HEK293 (cell line): ENCODE results near the gene EVL.

Experiments used
- CTCF ChIA-PET: fragments of 350-600 bp; formaldehyde crosslinking; extraction: SDS; loops from one replicate; lab custom pipeline; 2021; ENCODE audit warnings: antibody characterized with exemption; lab: Yijun Ruan, JAX
- POLR2A ChIA-PET: fragments of 300-600 bp; formaldehyde crosslinking; extraction: SDS; loops from one replicate; lab custom pipeline; 2020; ENCODE audit warnings: antibody characterized with exemption, inconsistent platforms; lab: Yijun Ruan, JAX
- H3K27ac ChIP-seq: fragments of 200-500 bp; sonication (Bioruptor generic); 2 replicates; pipeline ENCODE4 v1.5.1; 2014; ENCODE audit warnings: low read depth, low read length, control low read depth, inconsistent platforms; ENCODE audit errors: extremely low read depth
- H3K36me3 ChIP-seq, 2 experiments: fragments of 200-500 bp in 1 of 2; sonication (Bioruptor generic) in 1 of 2; 1 replicate in 1 of 2; 2 replicates in 1 of 2; pipeline ENCODE4 v1.5.1; 2014 to 2017; ENCODE audit warnings: inconsistent platforms in 2 of 2, low read length in 2 of 2; ENCODE audit not compliant: control insufficient read depth in 2 of 2, insufficient read depth in 1 of 2
- H3K4me1 ChIP-seq: fragments of 200-500 bp; sonication (Bioruptor generic); 2 replicates; pipeline ENCODE4 v1.5.1; 2014; ENCODE audit warnings: mild to moderate bottlenecking, low read length, inconsistent platforms; ENCODE audit not compliant: control insufficient read depth, insufficient read depth
- H3K4me3 ChIP-seq: 2 replicates; pipeline ENCODE4 v1.5.1; 2011; ENCODE audit warnings: low read depth, mild to moderate bottlenecking, control low read depth, low read length, moderate library complexity
- H3K9me3 ChIP-seq: fragments of 200-500 bp; sonication (Bioruptor generic); 2 replicates; pipeline ENCODE4 v1.5.1; 2014; ENCODE audit warnings: low read depth, low read length, inconsistent platforms; ENCODE audit not compliant: control insufficient read depth, insufficient read depth
- GLIS2 ChIP-seq: fragments of 450-650 bp; formaldehyde crosslinking; IDR thresholded peaks from 2 replicates; pipeline ENCODE4 v1.5.1; 2016; ENCODE audit warnings: missing biosample characterization, missing genetic modification characterization
- HOXA7 ChIP-seq: sonication (generic); formaldehyde crosslinking; IDR thresholded peaks from 2 replicates; pipeline ENCODE4 v1.8.1; 2022; ENCODE audit warnings: missing genetic modification reagents, borderline replicate concordance
- KLF16 ChIP-seq: fragments of 450-650 bp; formaldehyde crosslinking; IDR thresholded peaks from 2 replicates; pipeline ENCODE4 v1.5.1; 2017; ENCODE audit warnings: missing biosample characterization, missing genetic modification characterization
- SP2 ChIP-seq: fragments of 450-650 bp; formaldehyde crosslinking; IDR thresholded peaks from 2 replicates; pipeline ENCODE4 v1.5.1; 2016; ENCODE audit warnings: missing biosample characterization, missing genetic modification characterization
- TCF7L2 ChIP-seq: IDR thresholded peaks from 2 replicates; pipeline ENCODE4 v1.6.1; 2011; ENCODE audit warnings: low read depth, mild to moderate bottlenecking, inconsistent platforms, low read length, moderate library complexity, borderline replicate concordance
- ZBTB10 ChIP-seq: fragments of 450-650 bp; formaldehyde crosslinking; IDR thresholded peaks from 2 replicates; pipeline ENCODE4 v1.5.1; 2016; ENCODE audit warnings: missing biosample characterization, missing genetic modification characterization
- ZFHX2 ChIP-seq: fragments of 450-650 bp; formaldehyde crosslinking; conservative IDR thresholded peaks from 2 replicates; pipeline ENCODE4 v1.5.1; 2016; ENCODE audit warnings: missing biosample characterization, missing genetic modification characterization
- ZNF302 ChIP-seq: fragments of 450-650 bp; formaldehyde crosslinking; IDR thresholded peaks from 2 replicates; pipeline ENCODE4 v1.5.1; 2016; ENCODE audit warnings: missing biosample characterization, missing genetic modification characterization, low read depth
- ZNF513 ChIP-seq: fragments of 450-650 bp; IDR thresholded peaks from 2 replicates; pipeline ENCODE4 v1.5.1; 2018; ENCODE audit warnings: missing biosample characterization, missing genetic modification characterization
- ZNF544 ChIP-seq: fragments of 450-650 bp; formaldehyde crosslinking; IDR thresholded peaks from 2 replicates; pipeline ENCODE4 v1.5.0; 2017; ENCODE audit warnings: missing biosample characterization, missing genetic modification characterization
- ZNF561 ChIP-seq: fragments of 450-650 bp; IDR thresholded peaks from 2 replicates; pipeline ENCODE4 v1.5.1; 2018; ENCODE audit warnings: missing biosample characterization, missing genetic modification characterization, borderline replicate concordance
- ZNF624 ChIP-seq: fragments of 450-650 bp; formaldehyde crosslinking; IDR thresholded peaks from 2 replicates; pipeline ENCODE4 v1.5.1; 2017; ENCODE audit warnings: missing biosample characterization, missing genetic modification characterization
- ZNF658 ChIP-seq: fragments of 450-650 bp; formaldehyde crosslinking; IDR thresholded peaks from 2 replicates; pipeline ENCODE4; 2016; ENCODE audit warnings: missing biosample characterization, missing genetic modification characterization
- ZNF692 ChIP-seq: fragments of 450-650 bp; formaldehyde crosslinking; IDR thresholded peaks from 2 replicates; pipeline ENCODE4 v1.5.1; 2016; ENCODE audit warnings: missing biosample characterization, missing genetic modification characterization
- ZNF776 ChIP-seq: fragments of 450-650 bp; formaldehyde crosslinking; IDR thresholded peaks from 2 replicates; pipeline ENCODE4 v1.5.0; 2017; ENCODE audit warnings: missing biosample characterization, missing genetic modification characterization, borderline replicate concordance
- ZNF830 ChIP-seq: fragments of 450-650 bp; IDR thresholded peaks from 2 replicates; pipeline ENCODE4 v1.5.0; 2018; ENCODE audit warnings: missing biosample characterization, missing genetic modification characterization, low read depth, mild to moderate bottlenecking, moderate library complexity

Gene EVL

GRCh38 chr14:100033347-100034075 lies 31.7 kb upstream of the EVL start:
- peaks cover 43% of the 10 kb centered on the region for H3K4me1 ChIP-seq
- CTCF ChIA-PET = interaction anchor here (1.0 kb wide), 1 partner anchor 75 kb away, joined by 4 read pairs; no protein-coding TSS in a partner anchor

GRCh38 chr14:100034468-100034867 lies 30.8 kb upstream of the EVL start:
- H3K27ac ChIP-seq = no peak overlapping the region
- peaks cover 46% of the 10 kb centered on the region for H3K4me1 ChIP-seq
- CTCF ChIA-PET = interaction anchor here (0.6 kb wide), 1 partner anchor 611 kb away, joined by 3 read pairs; no protein-coding TSS in a partner anchor
- POLR2A ChIA-PET = no interaction called here
- TF ChIP-seq ZNF692 (tag by site-specific recombination) (peak; percentile 68), ZNF561 (tag by site-specific recombination) (no peak)
- H3K4me3 ChIP-seq = no peak overlapping the region
- no peaks in the 10 kb centered on the region for H3K36me3 ChIP-seq
- H3K9me3 ChIP-seq = no peaks in the 10 kb centered on the region

More at GRCh38 chr14:100033347-100034075, 31.7 kb upstream of the EVL start:
- TF ChIP-seq HOXA7 (CRISPR knock-in tag) (no peak), ZNF302 (no peak), ZNF776 (tag by site-specific recombination) (no peak), KLF16 (no peak), ZNF830 (tag by site-specific recombination) (no peak), ZNF544 (no peak), ZNF624 (tag by site-specific recombination) (no peak), ZNF658 (tag by site-specific recombination) (no peak), ZFHX2 (tag by site-specific recombination) (no peak), SP2 (no peak), GLIS2 (no peak), ZBTB10 (tag by site-specific recombination) (no peak), TCF7L2 (no peak), ZNF513 (tag by site-specific recombination) (no peak)
- TF ChIP-seq, all 188 proteins: peak for 0
- no peaks in the 10 kb centered on the region for H3K36me3 ChIP-seq
- H3K9me3 ChIP-seq = no peaks in the 10 kb centered on the region
- POLR2A ChIA-PET = no interaction called here
- no peak overlapping the region for H3K4me3 ChIP-seq
- no peak overlapping the region for H3K27ac ChIP-seq
